Left renal pelvis (tissue), 4 donors: ENCODE measurements around the gene CARS1. TPM values are rescaled to one million over a fixed set of nuclear protein-coding genes. Genes with fewer than 3 reads are reported as not detected.

ENCODE experiments used
- DNase-seq, 4 donors: peaks; one replicate each; pipeline ENCODE4 v3.0.0-alpha.2; 2013; ENCODE audit warnings: low read depth in 4 of 4, low spot score in 3 of 4
- polyA plus RNA-seq, 4 donors: library from polyadenylated mRNA; unstranded; fragments of 120-200 nt; gene quantifications; one replicate each; pipeline ENCODE4 v1.2.1, GENCODE V29; 2013; ENCODE audit not compliant: insufficient read length in 4 of 4

The CARS1 gene
- 10 to 100 TPM; 23.5 to 29.0 (median 24.3) TPM for polyA plus RNA-seq

- peak; percentile 73 to 85 (median 84) for DNase-seq
These were observed at the start of gene CARS1 for GRCh38 chr11:3057069-3057963. Gene CARS1, minus strand, starts transcription at chr11:3057423. Its CDS starts 56 bp downstream, at chr11:3057367.

- DNase-seq, result no peak
These were observed 48.8 kb upstream of the CARS1 start for GRCh38 chr11:3105791-3106735.

GRCh38 chr11:3104961-3105790, 48.0 kb upstream of the CARS1 start:
- no peak for DNase-seq

- no peak for DNase-seq
These were observed 47.0 kb upstream of the CARS1 start for GRCh38 chr11:3104051-3104714.

GRCh38 chr11:3103076-3103475, 45.9 kb upstream of the CARS1 start:
- no peak for DNase-seq

- DNase-seq, result no peak
These were observed 45.4 kb upstream of the CARS1 start for GRCh38 chr11:3102641-3102921.

- DNase-seq, result no peak
These were observed 44.9 kb upstream of the CARS1 start for GRCh38 chr11:3101921-3102640.

- DNase-seq, result no peak
These were observed 42.0 kb upstream of the CARS1 start for GRCh38 chr11:3099178-3099577.

GRCh38 chr11:3096909-3097530, 39.8 kb upstream of the CARS1 start:
- DNase-seq, result no peak

GRCh38 chr11:3095712-3096361, 38.6 kb upstream of the CARS1 start:
- no peak for DNase-seq

GRCh38 chr11:3094223-3094824, 37.1 kb upstream of the CARS1 start:
- DNase-seq, result no peak

- DNase-seq, result no peak
These were observed 36.3 kb upstream of the CARS1 start for GRCh38 chr11:3093281-3094191.

- no peak for DNase-seq
These were observed 35.4 kb upstream of the CARS1 start for GRCh38 chr11:3092603-3093141.

GRCh38 chr11:3091846-3092602, 34.8 kb upstream of the CARS1 start:
- DNase-seq, result peak in 2 of 4 donors; percentile 26 to 32

GRCh38 chr11:3091081-3091845, 34.0 kb upstream of the CARS1 start:
- DNase-seq, result no peak
